Bronchial epithelial cell (primary cell): ENCODE results near the gene C1D. TPM values are rescaled to one million over a fixed set of nuclear protein-coding genes. Genes with fewer than 3 reads are reported as not detected.
A peak's percentile ranks its signal among the peaks of the same experiment; 100 is the strongest.

Experiments
- DNase-seq: peaks from one replicate; pipeline ENCODE4 v3.0.0-alpha.2; 2010; ENCODE audit warnings: low read depth
- FAIRE-seq: peaks from 2 replicates; lab custom pipeline; 2011; peaks lifted over from hg19 to GRCh38; lab: Jason Lieb, UNC
- H3K27me3 ChIP-seq: 2 replicates; pipeline ENCODE4 v1.5.1; 2011; ENCODE audit warnings: low read length; ENCODE audit not compliant: control insufficient read depth, insufficient read depth
- H3K36me3 ChIP-seq: 2 replicates; pipeline ENCODE4 v1.5.1; 2011; ENCODE audit warnings: low read length; ENCODE audit not compliant: control insufficient read depth, insufficient read depth
- H3K4me3 ChIP-seq: 2 replicates; pipeline ENCODE4 v1.5.1; 2011; ENCODE audit warnings: mild to moderate bottlenecking, low read depth, low read length, control low read depth
- CTCF ChIP-seq: IDR thresholded peaks from 2 replicates; pipeline ENCODE4 v1.5.1; 2011; ENCODE audit warnings: mild to moderate bottlenecking, moderate library complexity, low read length, control low read depth, inconsistent platforms; ENCODE audit not compliant: insufficient read depth, severe bottlenecking
- total RNA-seq: library from RNA; depleted of rRNA; stranded (reverse); fragments of >200 nt; gene quantifications from 2 replicates; pipeline ENCODE4 v1.2.1, GENCODE V29; 2014

Gene C1D
- total RNA-seq, 1 donor from 2014 or later: 20.0 TPM

- no peaks in the 10 kb centered on the region for H3K36me3 ChIP-seq
- TF ChIP-seq CTCF: no peak
- no peaks in the 10 kb centered on the region for H3K27me3 ChIP-seq
- FAIRE-seq: no peak
- H3K4me3 ChIP-seq: no peak overlapping the region
- no peak for DNase-seq
Measured at GRCh38 chr2:68018727-68019126, 44.1 kb downstream of the C1D start.

- TF ChIP-seq CTCF: no peak
- no peak for FAIRE-seq
- Histone ChIP-seq H3K36me3 (no peaks in the 10 kb centered on the region), H3K27me3 (no peaks in the 10 kb centered on the region), H3K4me3 (no peak overlapping the region)
- DNase-seq: no peak
Measured at GRCh38 chr2:68009526-68009925, 53.3 kb downstream of the C1D start.

DNA sequence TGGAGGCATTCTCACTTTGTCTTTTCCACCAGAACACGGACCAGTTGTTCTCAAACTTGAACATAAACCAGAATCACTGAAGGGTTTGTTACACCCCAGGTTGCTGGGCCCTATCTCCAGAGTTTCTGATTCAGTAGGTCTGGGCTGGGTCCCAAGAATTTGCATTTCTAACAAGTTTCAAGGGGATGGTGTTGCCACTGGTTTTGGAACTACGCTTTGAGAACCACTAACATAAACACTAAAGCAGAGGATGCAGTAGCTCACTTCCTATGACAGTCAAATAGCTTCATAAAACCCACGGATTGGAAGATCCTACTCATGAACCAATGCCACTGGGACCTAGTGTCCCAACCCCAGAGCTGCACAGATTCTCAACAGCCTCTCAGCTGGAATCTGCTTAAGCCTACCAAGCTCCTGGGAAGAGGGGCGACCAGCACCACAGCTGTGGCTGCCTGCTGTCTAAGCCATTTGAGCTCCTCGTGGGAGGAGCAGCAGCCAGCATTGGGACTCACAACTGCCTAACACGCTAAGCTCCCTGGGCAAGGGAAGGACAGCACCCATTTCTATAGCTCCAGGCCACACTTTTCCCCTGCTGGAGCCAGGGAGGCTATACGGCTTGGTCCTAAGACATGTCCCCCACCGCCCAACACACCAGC lies 62.5 kb downstream of the C1D start:
- DNase-seq (no peak), FAIRE-seq (no peak)
- Histone ChIP-seq H3K36me3 (no peaks in the 10 kb centered on the region), H3K4me3 (no peak overlapping the region), H3K27me3 (no peaks in the 10 kb centered on the region)
- TF ChIP-seq CTCF: no peak

- Histone ChIP-seq H3K36me3 (no peaks in the 10 kb centered on the region), H3K4me3 (no peak overlapping the region), H3K27me3 (no peaks in the 10 kb centered on the region)
- FAIRE-seq: no peak
- TF ChIP-seq CTCF: no peak
- no peak for DNase-seq
Measured at GRCh38 chr2:67999332-67999731, 63.5 kb downstream of the C1D start.

DNA sequence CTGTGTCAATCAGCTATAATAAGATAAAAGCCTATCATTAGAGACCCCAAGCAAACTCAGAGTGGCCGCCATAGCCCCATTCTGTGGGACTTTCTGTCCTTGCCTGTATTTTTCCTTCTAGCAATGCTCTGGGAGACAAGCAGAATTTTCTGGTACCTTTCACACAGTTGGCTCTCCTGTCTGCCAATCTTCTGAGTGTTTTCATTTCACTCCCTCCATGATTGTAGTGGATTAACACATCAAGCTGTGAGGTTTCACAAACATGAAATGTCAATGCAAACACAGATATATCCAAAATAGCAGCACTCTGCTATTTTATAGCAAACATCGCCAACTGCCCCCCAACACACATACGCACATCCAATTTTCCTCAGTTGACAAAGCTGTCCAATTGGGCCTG lies 64.9 kb downstream of the C1D start:
- Histone ChIP-seq H3K27me3 (no peaks in the 10 kb centered on the region), H3K4me3 (no peak overlapping the region), H3K36me3 (no peaks in the 10 kb centered on the region)
- DNase-seq (peak; percentile 58), FAIRE-seq (no peak)
- no peak for TF ChIP-seq CTCF

- no peak overlapping the region for H3K4me3 ChIP-seq
- no peak for TF ChIP-seq CTCF
- no peaks in the 10 kb centered on the region for H3K36me3 ChIP-seq
- peak; percentile 96 for DNase-seq
- peak; percentile 52 for FAIRE-seq
- no peaks in the 10 kb centered on the region for H3K27me3 ChIP-seq
Measured at GRCh38 chr2:67997528-67997900, 65.3 kb downstream of the C1D start.
